Activated T-cell treated with anti-CD3 and anti-CD28 coated beads, Interleukin-2, amount 50 U/mL, for 24 hours (primary cell): ENCODE measurements around the gene LARGE1.

ENCODE experiments used
- DNase-seq: peaks from one replicate; pipeline ENCODE4 v3.0.0-alpha.2; 2020
- H3K27ac Mint-ChIP-seq: 2 replicates; pipeline ENCODE4 v1.8.0; 2020; ENCODE audit warnings: mild to moderate bottlenecking, mixed read lengths
- H3K27me3 Mint-ChIP-seq: 2 replicates; pipeline ENCODE4 v1.8.0; 2020; ENCODE audit warnings: mixed read lengths
- H3K36me3 Mint-ChIP-seq: 2 replicates; pipeline ENCODE4 v1.8.0; 2020; ENCODE audit warnings: low read depth, mixed read lengths
- H3K4me1 Mint-ChIP-seq: 2 replicates; pipeline ENCODE4 v1.8.0; 2020; ENCODE audit warnings: low read depth, mixed read lengths
- H3K4me3 Mint-ChIP-seq: 2 replicates; pipeline ENCODE4 v1.8.0; 2020; ENCODE audit warnings: mild to moderate bottlenecking, moderate library complexity, mixed read lengths
- H3K9me3 Mint-ChIP-seq: 2 replicates; pipeline ENCODE4 v1.8.0; 2020; ENCODE audit warnings: mixed read lengths

The LARGE1 gene

GRCh38 chr22:33787645-33788456, 132.4 kb downstream of the LARGE1 start:
- Mint-ChIP-seq H3K36me3 (peaks cover 2% of the 10 kb centered on the region), H3K4me3 (no peak overlapping the region), H3K27me3 (no peaks in the 10 kb centered on the region), H3K9me3 (peaks cover 16% of the 10 kb centered on the region), H3K4me1 (no peaks in the 10 kb centered on the region), H3K27ac (no peak overlapping the region)
- DNase-seq: no peak

GRCh38 chr22:33786149-33786548, 134.1 kb downstream of the LARGE1 start:
- H3K9me3 Mint-ChIP-seq: peaks cover 16% of the 10 kb centered on the region
- peaks cover 2% of the 10 kb centered on the region for H3K36me3 Mint-ChIP-seq
- no peaks in the 10 kb centered on the region for H3K4me1 Mint-ChIP-seq
- no peak overlapping the region for H3K4me3 Mint-ChIP-seq
- H3K27ac Mint-ChIP-seq: no peak overlapping the region
- DNase-seq: no peak
- no peaks in the 10 kb centered on the region for H3K27me3 Mint-ChIP-seq

DNA sequence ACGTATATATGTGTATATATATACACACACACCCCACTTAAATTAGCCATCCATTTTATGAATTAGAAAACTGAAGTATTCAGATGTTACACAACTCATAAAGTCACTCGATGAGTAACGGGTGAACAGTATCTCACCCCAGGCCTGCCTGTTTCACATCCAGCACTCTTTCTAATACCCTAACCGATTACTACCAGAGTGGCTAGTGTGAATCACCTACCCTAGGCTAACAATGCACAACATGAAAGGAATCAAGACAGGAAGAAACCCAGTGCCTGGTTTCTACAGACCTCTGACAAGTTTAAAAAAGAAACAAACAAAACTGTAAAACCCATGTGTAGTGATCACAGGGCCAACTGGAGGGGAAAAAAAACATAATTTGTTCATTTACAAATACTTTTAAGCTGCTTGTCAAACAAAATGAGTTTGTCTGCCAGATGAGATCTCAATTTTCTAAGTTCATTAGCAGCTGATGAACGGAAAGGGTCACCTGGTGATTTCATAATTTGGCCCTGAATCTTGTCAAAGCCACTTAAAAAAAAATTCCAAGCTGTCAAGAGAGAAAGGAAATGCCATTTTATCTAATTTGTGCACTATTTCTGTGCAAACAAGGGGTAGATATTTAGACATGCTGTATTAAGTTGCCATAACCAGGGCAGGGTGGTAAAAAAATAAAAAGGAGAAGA, 134.8 kb downstream of the LARGE1 start:
- Mint-ChIP-seq H3K4me1 (no peaks in the 10 kb centered on the region), H3K27me3 (no peaks in the 10 kb centered on the region), H3K9me3 (peaks cover 14% of the 10 kb centered on the region), H3K27ac (no peak overlapping the region), H3K4me3 (no peak overlapping the region), H3K36me3 (peaks cover 2% of the 10 kb centered on the region)
- DNase-seq: no peak

GRCh38 chr22:33781411-33781810, 138.9 kb downstream of the LARGE1 start:
- H3K36me3 Mint-ChIP-seq: no peaks in the 10 kb centered on the region
- H3K4me3 Mint-ChIP-seq: no peak overlapping the region
- DNase-seq: no peak
- no peaks in the 10 kb centered on the region for H3K27me3 Mint-ChIP-seq
- no peaks in the 10 kb centered on the region for H3K4me1 Mint-ChIP-seq
- peaks cover 3% of the 10 kb centered on the region for H3K9me3 Mint-ChIP-seq
- no peak overlapping the region for H3K27ac Mint-ChIP-seq

GRCh38 chr22:33780531-33781136, 139.6 kb downstream of the LARGE1 start:
- Mint-ChIP-seq H3K4me3 (no peak overlapping the region), H3K9me3 (peaks cover 8% of the 10 kb centered on the region), H3K27ac (no peak overlapping the region), H3K4me1 (no peaks in the 10 kb centered on the region), H3K27me3 (no peaks in the 10 kb centered on the region), H3K36me3 (no peaks in the 10 kb centered on the region)
- no peak for DNase-seq

DNA sequence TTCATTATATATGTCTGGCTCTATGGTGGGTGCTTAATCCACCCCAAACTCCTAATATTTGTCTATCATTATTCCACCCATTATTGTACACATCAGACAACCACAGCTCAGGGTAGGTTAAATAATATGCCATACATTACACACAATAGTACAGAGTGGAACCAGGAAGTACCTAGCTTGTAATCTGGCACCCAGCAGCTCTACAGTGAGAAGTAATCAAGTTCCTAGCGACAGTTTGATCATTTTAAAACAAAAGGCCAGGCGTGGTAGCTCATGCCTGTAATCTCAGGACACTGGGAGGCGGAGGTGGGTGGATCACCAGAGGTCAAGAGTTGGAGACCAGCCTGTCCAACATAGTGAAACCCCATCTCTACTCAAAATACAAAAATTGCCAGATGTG, 141.0 kb downstream of the LARGE1 start:
- Mint-ChIP-seq H3K36me3 (no peaks in the 10 kb centered on the region), H3K27me3 (no peaks in the 10 kb centered on the region), H3K4me3 (no peak overlapping the region), H3K27ac (no peak overlapping the region), H3K9me3 (peaks cover 8% of the 10 kb centered on the region), H3K4me1 (no peaks in the 10 kb centered on the region)
- DNase-seq: no peak

DNA sequence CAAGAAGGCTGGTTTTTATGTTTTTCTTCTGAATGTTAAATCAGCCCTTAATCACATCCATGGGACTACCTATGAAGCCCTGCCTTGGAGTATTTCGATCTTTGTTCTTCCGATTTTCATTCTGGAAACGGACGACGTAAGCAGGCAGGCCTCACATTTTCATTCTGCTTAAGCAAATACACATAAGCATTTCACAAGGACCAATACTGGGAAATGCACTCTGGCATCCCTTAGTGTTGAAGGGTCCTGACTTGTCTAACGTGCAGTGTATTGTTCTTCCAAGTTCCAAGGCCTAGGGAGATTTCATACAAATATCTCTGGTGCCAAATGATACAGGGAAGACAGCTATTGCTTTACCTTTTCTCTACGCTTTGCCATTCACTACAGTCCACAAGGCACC, 143.8 kb downstream of the LARGE1 start:
- no peaks in the 10 kb centered on the region for H3K4me1 Mint-ChIP-seq
- H3K9me3 Mint-ChIP-seq: peaks cover 10% of the 10 kb centered on the region
- H3K4me3 Mint-ChIP-seq: no peak overlapping the region
- no peaks in the 10 kb centered on the region for H3K36me3 Mint-ChIP-seq
- H3K27me3 Mint-ChIP-seq: no peaks in the 10 kb centered on the region
- DNase-seq: no peak
- H3K27ac Mint-ChIP-seq: no peak overlapping the region

- no peak overlapping the region for H3K4me3 Mint-ChIP-seq
- H3K4me1 Mint-ChIP-seq: no peaks in the 10 kb centered on the region
- DNase-seq: no peak
- H3K27ac Mint-ChIP-seq: no peak overlapping the region
- H3K36me3 Mint-ChIP-seq: no peaks in the 10 kb centered on the region
- H3K27me3 Mint-ChIP-seq: no peaks in the 10 kb centered on the region
- peaks cover 10% of the 10 kb centered on the region for H3K9me3 Mint-ChIP-seq
Measured at GRCh38 chr22:33774781-33775180, 145.5 kb downstream of the LARGE1 start.

DNA sequence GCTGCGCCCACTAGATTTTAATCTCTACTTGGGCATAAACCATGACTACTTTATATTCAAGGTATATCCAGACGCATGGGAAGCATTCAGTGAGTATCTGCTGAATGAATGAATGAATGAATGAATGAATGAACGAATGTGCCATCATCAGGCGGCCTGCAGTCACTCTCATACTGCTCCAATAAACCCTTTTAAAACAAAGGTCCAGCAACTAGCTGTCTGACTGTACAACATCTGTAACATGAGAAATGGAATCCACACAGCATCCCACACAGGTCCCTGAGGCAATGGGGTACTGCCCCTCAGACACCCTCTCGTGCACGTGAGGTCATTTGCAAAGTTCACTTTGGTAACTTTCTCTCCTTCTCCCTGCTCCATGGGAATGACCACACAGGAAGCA, 147.5 kb downstream of the LARGE1 start:
- H3K27me3 Mint-ChIP-seq: no peaks in the 10 kb centered on the region
- H3K4me1 Mint-ChIP-seq: no peaks in the 10 kb centered on the region
- peaks cover 8% of the 10 kb centered on the region for H3K9me3 Mint-ChIP-seq
- no peak overlapping the region for H3K27ac Mint-ChIP-seq
- DNase-seq: no peak
- no peak overlapping the region for H3K4me3 Mint-ChIP-seq
- H3K36me3 Mint-ChIP-seq: no peaks in the 10 kb centered on the region

DNA sequence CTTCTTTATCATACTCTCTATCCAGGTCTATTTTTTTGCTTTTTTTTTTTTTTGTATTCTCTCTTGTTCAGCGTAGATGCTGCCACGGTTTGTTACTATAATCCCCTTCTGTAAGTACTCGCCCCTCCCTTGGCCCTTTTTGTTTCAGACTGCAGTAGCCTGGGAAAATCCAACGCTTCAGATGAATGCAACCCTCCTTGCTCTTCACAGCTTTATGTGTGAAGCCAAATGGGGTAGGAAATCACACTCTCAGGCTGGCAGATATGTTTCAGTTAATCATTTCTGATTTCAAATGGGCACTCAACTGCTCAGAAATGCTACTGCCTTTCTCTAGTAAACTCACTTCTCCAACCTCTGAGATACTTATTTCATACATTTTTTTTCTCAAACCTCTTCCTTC, 149.1 kb downstream of the LARGE1 start:
- peaks cover 5% of the 10 kb centered on the region for H3K9me3 Mint-ChIP-seq
- H3K36me3 Mint-ChIP-seq: no peaks in the 10 kb centered on the region
- no peak for DNase-seq
- H3K27me3 Mint-ChIP-seq: no peaks in the 10 kb centered on the region
- H3K4me1 Mint-ChIP-seq: no peaks in the 10 kb centered on the region
- no peak overlapping the region for H3K4me3 Mint-ChIP-seq
- no peak overlapping the region for H3K27ac Mint-ChIP-seq

- Mint-ChIP-seq H3K27ac (no peak overlapping the region), H3K9me3 (peaks cover 4% of the 10 kb centered on the region), H3K4me1 (no peaks in the 10 kb centered on the region), H3K36me3 (no peaks in the 10 kb centered on the region), H3K4me3 (no peak overlapping the region), H3K27me3 (no peaks in the 10 kb centered on the region)
- no peak for DNase-seq
Measured at GRCh38 chr22:33770723-33771122, 149.6 kb downstream of the LARGE1 start.

DNA sequence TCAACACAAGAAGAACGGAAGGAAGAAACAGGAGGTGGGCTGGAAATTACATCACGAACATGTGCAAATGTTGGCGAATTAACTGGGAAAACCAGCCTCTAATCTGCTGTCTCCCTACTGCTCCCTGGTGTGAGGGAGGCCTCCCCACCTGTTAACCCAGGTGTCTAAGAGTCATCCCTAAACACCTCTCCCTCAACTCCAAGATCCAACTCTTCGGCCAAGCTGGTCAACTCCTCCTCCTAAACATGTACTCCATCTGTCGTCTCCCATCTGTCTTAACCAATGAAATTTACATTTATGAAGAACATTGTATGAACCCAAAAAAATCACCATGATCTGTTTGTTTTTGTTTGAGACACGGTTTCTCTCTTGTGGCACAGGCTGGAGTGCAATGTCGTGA, 154.2 kb downstream of the LARGE1 start:
- Mint-ChIP-seq H3K27me3 (no peaks in the 10 kb centered on the region), H3K9me3 (peaks cover 4% of the 10 kb centered on the region), H3K36me3 (no peaks in the 10 kb centered on the region), H3K4me1 (no peaks in the 10 kb centered on the region), H3K4me3 (no peak overlapping the region), H3K27ac (no peak overlapping the region)
- no peak for DNase-seq

DNA sequence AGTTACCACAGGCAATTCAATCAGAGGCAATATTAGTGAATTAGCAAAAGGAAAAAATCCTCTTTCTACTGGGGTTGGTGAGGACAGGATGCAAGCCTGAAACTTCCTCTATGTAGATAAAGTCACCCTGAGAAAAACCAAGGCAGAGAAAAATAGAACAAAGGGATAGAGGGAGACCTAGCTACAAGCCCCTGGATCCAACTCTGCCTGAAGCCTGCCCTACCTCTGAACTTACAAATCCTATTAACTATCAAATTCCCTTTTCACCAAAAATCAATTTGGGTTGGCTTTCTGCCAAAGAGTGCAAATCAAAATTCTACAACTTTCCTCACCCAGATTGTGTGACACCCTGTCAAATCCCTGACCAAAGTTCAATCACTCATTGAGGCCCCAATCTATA, 161.3 kb downstream of the LARGE1 start:
- H3K4me1 Mint-ChIP-seq: no peaks in the 10 kb centered on the region
- H3K27ac Mint-ChIP-seq: no peak overlapping the region
- no peak for DNase-seq
- no peak overlapping the region for H3K4me3 Mint-ChIP-seq
- peaks cover 9% of the 10 kb centered on the region for H3K9me3 Mint-ChIP-seq
- no peaks in the 10 kb centered on the region for H3K36me3 Mint-ChIP-seq
- H3K27me3 Mint-ChIP-seq: no peaks in the 10 kb centered on the region

GRCh38 chr22:33757802-33758483, 162.3 kb downstream of the LARGE1 start:
- DNase-seq: no peak
- Mint-ChIP-seq H3K27me3 (no peaks in the 10 kb centered on the region), H3K36me3 (no peaks in the 10 kb centered on the region), H3K9me3 (peaks cover 9% of the 10 kb centered on the region), H3K27ac (no peak overlapping the region), H3K4me1 (no peaks in the 10 kb centered on the region), H3K4me3 (no peak overlapping the region)
